Measurements from ENCODE around the gene ACOT4.

Gene ACOT4

DNA sequence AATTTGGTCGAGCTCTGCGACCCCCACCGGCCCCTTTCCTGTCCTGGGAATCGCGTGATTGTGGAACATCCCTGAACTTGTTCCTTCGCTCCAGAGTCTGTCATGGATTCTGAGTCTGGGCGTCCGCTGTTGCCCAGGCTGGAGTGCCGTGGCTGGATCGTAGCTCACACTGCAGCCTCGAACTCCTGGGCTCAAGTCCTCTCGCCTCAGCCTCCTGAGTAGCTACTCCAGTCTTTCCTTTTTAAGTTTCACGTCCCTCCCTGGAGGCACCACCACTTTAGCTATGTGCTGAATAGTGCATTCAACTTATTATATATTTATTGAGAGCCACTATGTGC is 21.3 kb downstream of the ACOT4 start:
- Histone ChIP-seq H3K9ac (ENCODE audit: low read length) (peak overlapping the region; percentile 83), H3K36me3 (ENCODE audit: control insufficient read depth, insufficient read depth, low read length, severe bottlenecking) (no peaks in the 10 kb centered on the region), H3K4me3 (ENCODE audit: low read length) (peak overlapping the region; percentile 85), H3K9me3 (ENCODE audit: control insufficient read depth, low read length) (no peaks in the 10 kb centered on the region), H3K27me3 (replicated peaks; ENCODE audit: control insufficient read depth, insufficient read depth, low read length) (no peaks in the 10 kb centered on the region), H3K4me1 (ENCODE audit: control insufficient read depth, insufficient read depth, low read length) (peaks cover 9% of the 10 kb centered on the region)
- no peak for DNase-seq (ENCODE audit: low read depth)

DNA sequence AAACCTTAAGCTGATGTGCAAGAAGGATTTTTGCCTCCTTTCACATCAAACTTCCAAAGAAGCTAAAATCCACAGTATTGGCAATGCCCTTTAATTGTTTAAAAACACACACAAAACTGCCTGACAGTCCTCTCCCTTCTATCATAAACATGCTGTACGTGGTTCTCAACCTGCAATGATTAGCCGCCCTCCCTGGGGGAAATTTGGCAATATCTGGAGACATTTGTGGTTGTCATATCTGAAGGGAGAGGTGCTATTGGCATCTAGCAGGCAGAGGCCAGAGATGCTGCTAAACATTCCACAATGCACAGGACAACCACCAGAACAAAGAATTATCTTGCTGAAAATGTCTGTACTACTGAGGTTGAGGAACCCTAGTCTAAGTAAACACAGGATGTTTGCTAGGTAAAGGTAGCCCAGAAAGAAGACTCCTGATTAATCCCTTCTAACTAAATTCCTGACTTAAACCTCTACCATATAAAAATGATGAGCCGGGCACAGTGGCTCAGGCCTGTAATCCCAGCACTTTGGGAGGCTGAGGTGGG is 21.8 kb downstream of the ACOT4 start:
- peaks cover 9% of the 10 kb centered on the region for H3K4me1 ChIP-seq (ENCODE audit: control insufficient read depth, insufficient read depth, low read length)
- no peaks in the 10 kb centered on the region for H3K36me3 ChIP-seq (ENCODE audit: control insufficient read depth, insufficient read depth, low read length, severe bottlenecking)
- H3K9ac ChIP-seq (ENCODE audit: low read length) = peak overlapping the region; percentile 83
- H3K27me3 ChIP-seq (replicated peaks; ENCODE audit: control insufficient read depth, insufficient read depth, low read length) = no peaks in the 10 kb centered on the region
- no peaks in the 10 kb centered on the region for H3K9me3 ChIP-seq (ENCODE audit: control insufficient read depth, low read length)
- peak overlapping the region; percentile 85 for H3K4me3 ChIP-seq (ENCODE audit: low read length)
- no peak for DNase-seq (ENCODE audit: low read depth)

DNA sequence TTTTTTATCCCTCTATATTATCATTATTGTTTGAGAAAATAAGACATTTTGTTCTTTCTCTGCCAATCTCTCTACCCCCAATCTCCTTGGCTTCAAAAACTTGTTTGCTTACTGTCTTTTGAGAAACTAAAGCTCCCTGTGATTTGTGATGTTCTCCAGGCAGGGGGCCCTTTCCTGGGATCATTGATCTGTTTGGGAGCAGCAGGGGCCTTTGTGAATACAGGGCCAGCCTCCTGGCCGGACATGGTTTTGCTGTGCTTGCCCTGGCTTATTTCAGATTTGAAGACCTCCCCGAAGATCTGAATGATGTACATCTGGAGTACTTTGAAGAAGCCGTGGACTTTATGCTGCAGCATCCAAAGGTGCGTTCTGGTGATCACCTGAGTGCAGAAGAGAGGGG is 25.2 kb downstream of the ACOT4 start:
- Histone ChIP-seq H3K9me3 (ENCODE audit: control insufficient read depth, low read length) (no peaks in the 10 kb centered on the region), H3K4me1 (ENCODE audit: control insufficient read depth, insufficient read depth, low read length) (peaks cover 12% of the 10 kb centered on the region), H3K4me3 (ENCODE audit: low read length) (no peak overlapping the region), H3K36me3 (ENCODE audit: control insufficient read depth, insufficient read depth, low read length, severe bottlenecking) (no peaks in the 10 kb centered on the region), H3K27me3 (replicated peaks; ENCODE audit: control insufficient read depth, insufficient read depth, low read length) (no peaks in the 10 kb centered on the region), H3K9ac (ENCODE audit: low read length) (no peak overlapping the region)
- no peak for DNase-seq (ENCODE audit: low read depth)

DNA sequence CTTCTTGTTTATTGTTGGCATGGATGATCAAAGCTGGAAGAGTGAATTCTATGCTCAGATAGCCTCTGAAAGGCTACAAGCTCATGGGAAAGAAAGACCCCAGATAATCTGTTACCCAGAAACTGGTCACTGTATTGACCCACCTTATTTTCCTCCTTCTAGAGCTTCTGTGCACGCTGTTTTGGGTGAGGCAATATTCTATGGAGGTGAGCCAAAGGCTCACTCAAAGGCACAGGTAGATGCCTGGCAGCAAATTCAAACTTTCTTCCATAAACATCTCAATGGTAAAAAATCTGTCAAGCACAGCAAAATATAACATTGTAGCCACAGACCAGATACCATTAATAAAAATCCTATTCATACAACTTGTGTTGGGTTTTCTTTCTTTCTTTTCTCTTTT is 27.9 kb downstream of the ACOT4 start:
- Histone ChIP-seq H3K27me3 (replicated peaks; ENCODE audit: control insufficient read depth, insufficient read depth, low read length) (no peaks in the 10 kb centered on the region), H3K36me3 (ENCODE audit: control insufficient read depth, insufficient read depth, low read length, severe bottlenecking) (no peaks in the 10 kb centered on the region), H3K4me3 (ENCODE audit: low read length) (no peak overlapping the region), H3K9me3 (ENCODE audit: control insufficient read depth, low read length) (no peaks in the 10 kb centered on the region), H3K9ac (ENCODE audit: low read length) (no peak overlapping the region), H3K4me1 (ENCODE audit: control insufficient read depth, insufficient read depth, low read length) (peaks cover 6% of the 10 kb centered on the region)
- no peak for DNase-seq (ENCODE audit: low read depth)

DNA sequence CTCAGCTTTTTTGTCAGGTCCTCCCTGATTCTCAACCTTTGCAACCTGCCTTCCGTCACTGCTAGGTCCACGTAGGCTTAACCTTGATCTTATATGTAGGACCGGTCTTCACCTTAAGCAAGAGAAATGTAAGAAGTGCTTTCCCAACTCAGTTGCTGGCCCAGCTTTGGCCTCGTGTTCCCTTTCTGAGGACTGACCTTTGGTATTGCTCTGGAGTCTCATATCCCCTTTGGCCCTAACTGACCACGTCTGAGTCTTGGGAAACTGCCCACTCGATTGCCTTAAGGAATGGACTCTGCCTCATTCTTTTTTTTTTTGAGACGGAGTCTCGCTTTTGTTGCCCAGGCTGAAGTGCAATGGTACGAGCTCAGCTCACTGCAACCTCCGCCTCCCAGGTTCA is 28.6 kb downstream of the ACOT4 start:
- H3K27me3 ChIP-seq (replicated peaks; ENCODE audit: control insufficient read depth, insufficient read depth, low read length) = no peaks in the 10 kb centered on the region
- DNase-seq (ENCODE audit: low read depth) = no peak

DNA sequence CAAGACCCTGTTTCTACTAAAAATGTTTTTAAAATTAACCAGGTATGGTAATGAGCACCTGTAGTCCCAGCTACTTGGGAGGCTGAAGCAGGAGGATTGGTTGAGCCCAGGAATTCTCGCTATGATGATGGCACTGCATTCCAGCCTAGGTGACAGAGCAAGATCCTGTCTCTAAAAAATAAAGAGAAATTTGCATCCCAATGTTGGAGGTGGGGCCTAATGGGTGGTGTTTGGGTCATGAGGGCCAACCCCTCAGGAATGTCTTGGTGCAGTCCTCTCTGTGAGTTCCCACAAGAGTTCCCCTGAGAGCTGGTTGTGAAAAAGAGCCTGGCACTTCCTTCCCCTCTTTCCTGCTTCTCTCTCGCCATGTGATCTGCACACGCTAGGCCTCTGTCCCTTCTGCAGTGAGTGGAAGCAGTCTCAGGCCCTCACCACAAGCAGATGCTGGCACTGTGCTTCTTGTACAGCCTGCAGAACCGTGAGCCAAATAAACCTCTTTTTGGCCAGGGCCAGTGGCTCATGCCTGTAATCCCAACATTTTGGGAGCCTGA is 31.9 kb downstream of the ACOT4 start:
- Histone ChIP-seq H3K4me3 (ENCODE audit: low read length) (no peak overlapping the region), H3K4me1 (ENCODE audit: control insufficient read depth, insufficient read depth, low read length) (peaks cover 6% of the 10 kb centered on the region), H3K9me3 (ENCODE audit: control insufficient read depth, low read length) (no peaks in the 10 kb centered on the region), H3K27me3 (replicated peaks; ENCODE audit: control insufficient read depth, insufficient read depth, low read length) (no peaks in the 10 kb centered on the region), H3K36me3 (ENCODE audit: control insufficient read depth, insufficient read depth, low read length, severe bottlenecking) (no peaks in the 10 kb centered on the region), H3K9ac (ENCODE audit: low read length) (no peak overlapping the region)
- no peak for DNase-seq (ENCODE audit: low read depth)

More for the DNA sequence above, 28.6 kb downstream of the ACOT4 start:
- no peaks in the 10 kb centered on the region for H3K9me3 ChIP-seq (ENCODE audit: control insufficient read depth, low read length)
- H3K4me1 ChIP-seq (ENCODE audit: control insufficient read depth, insufficient read depth, low read length) = peaks cover 6% of the 10 kb centered on the region
- H3K36me3 ChIP-seq (ENCODE audit: control insufficient read depth, insufficient read depth, low read length, severe bottlenecking) = no peaks in the 10 kb centered on the region
- H3K9ac ChIP-seq (ENCODE audit: low read length) = no peak overlapping the region
- H3K4me3 ChIP-seq (ENCODE audit: low read length) = no peak overlapping the region

DNA sequence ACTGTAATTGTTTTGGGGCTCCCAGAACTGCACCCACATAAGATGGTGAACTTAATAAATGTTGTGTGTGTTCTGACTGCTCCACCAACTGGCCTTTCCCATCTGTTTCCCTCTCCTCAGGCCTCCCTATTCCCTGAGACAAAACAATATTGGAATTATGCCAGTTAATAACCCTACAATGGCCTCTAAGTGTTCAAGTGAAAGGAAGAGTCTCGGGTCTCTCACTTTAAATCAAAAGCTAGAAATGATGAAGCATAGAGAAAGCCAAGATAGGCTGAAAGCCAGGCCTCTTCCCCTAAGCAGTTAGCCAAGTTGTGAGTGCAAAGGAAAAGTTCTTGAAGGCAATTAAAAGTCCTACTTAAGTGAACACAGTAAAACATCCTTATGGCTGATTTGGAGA is 34.0 kb downstream of the ACOT4 start:
- H3K27me3 ChIP-seq (replicated peaks; ENCODE audit: control insufficient read depth, insufficient read depth, low read length) = no peaks in the 10 kb centered on the region
- H3K36me3 ChIP-seq (ENCODE audit: control insufficient read depth, insufficient read depth, low read length, severe bottlenecking) = no peaks in the 10 kb centered on the region
- H3K9ac ChIP-seq (ENCODE audit: low read length) = no peak overlapping the region
- no peak for DNase-seq (ENCODE audit: low read depth)
- H3K4me1 ChIP-seq (ENCODE audit: control insufficient read depth, insufficient read depth, low read length) = no peaks in the 10 kb centered on the region
- no peak overlapping the region for H3K4me3 ChIP-seq (ENCODE audit: low read length)
- no peaks in the 10 kb centered on the region for H3K9me3 ChIP-seq (ENCODE audit: control insufficient read depth, low read length)

DNA sequence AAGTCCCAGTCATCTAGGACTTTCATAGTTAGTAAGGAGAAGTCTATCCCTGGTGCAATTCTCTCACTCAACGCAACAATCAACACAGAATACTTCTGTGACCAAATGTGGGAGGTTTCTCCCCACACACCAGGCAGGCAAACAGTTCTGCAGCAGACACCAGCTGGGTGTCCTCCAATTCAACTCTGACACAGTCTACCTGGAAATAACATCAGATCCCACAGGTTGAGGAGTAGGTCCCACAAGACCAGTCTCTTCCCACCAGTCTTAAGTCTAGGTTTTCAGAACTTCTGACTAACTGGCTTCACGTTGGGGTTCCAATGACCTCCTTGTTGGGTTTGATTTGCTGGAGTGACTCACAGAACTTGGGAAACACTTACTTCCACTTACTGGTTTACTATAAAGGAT is 35.5 kb downstream of the ACOT4 start:
- Histone ChIP-seq H3K36me3 (ENCODE audit: control insufficient read depth, insufficient read depth, low read length, severe bottlenecking) (no peaks in the 10 kb centered on the region), H3K9ac (ENCODE audit: low read length) (no peak overlapping the region), H3K4me1 (ENCODE audit: control insufficient read depth, insufficient read depth, low read length) (no peaks in the 10 kb centered on the region), H3K27me3 (replicated peaks; ENCODE audit: control insufficient read depth, insufficient read depth, low read length) (no peaks in the 10 kb centered on the region), H3K4me3 (ENCODE audit: low read length) (no peak overlapping the region), H3K9me3 (ENCODE audit: control insufficient read depth, low read length) (no peaks in the 10 kb centered on the region)
- DNase-seq (ENCODE audit: low read depth) = no peak

DNA sequence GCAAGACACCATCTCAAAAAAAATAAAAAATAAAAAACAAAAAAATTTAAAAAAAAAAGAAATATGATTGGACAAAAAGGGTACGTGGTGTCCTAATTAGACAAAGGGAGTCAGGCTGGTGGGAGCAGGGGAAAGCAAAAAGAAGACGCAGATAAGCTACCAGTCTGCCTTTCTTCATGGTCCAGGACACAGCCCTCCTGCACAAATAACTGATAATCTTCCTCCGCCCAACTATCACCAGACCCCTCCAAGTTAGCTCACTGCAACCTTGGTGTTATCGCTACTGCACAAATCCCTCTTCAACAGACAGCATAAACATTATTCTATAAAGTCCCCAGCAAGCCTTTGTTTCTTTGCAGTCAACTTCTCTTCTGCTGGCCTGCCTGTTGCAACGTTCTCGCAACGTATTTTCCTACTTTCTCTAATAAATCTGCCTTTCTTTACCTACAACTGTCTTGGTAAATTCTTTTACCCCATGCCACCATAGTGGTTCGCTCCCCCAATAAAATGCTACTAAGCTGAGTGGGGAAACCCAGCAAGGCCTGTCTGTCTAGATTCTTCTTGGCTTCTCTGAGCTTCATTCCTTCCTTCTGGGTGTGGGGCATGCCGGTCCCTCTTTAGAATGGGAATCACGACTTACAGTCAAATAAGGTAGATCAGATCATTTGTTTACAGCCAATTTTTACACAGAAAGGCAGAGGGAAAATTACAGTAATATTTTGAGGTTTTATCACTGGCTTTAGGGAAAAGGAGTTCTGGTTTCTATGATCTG is 38.5 kb downstream of the ACOT4 start:
- H3K9ac ChIP-seq (ENCODE audit: low read length) = no peak overlapping the region
- H3K4me1 ChIP-seq (ENCODE audit: control insufficient read depth, insufficient read depth, low read length) = peaks cover 8% of the 10 kb centered on the region
- no peaks in the 10 kb centered on the region for H3K9me3 ChIP-seq (ENCODE audit: control insufficient read depth, low read length)
- no peak for DNase-seq (ENCODE audit: low read depth)
- no peak overlapping the region for H3K4me3 ChIP-seq (ENCODE audit: low read length)
- no peaks in the 10 kb centered on the region for H3K36me3 ChIP-seq (ENCODE audit: control insufficient read depth, insufficient read depth, low read length, severe bottlenecking)
- H3K27me3 ChIP-seq (replicated peaks; ENCODE audit: control insufficient read depth, insufficient read depth, low read length) = no peaks in the 10 kb centered on the region

DNA sequence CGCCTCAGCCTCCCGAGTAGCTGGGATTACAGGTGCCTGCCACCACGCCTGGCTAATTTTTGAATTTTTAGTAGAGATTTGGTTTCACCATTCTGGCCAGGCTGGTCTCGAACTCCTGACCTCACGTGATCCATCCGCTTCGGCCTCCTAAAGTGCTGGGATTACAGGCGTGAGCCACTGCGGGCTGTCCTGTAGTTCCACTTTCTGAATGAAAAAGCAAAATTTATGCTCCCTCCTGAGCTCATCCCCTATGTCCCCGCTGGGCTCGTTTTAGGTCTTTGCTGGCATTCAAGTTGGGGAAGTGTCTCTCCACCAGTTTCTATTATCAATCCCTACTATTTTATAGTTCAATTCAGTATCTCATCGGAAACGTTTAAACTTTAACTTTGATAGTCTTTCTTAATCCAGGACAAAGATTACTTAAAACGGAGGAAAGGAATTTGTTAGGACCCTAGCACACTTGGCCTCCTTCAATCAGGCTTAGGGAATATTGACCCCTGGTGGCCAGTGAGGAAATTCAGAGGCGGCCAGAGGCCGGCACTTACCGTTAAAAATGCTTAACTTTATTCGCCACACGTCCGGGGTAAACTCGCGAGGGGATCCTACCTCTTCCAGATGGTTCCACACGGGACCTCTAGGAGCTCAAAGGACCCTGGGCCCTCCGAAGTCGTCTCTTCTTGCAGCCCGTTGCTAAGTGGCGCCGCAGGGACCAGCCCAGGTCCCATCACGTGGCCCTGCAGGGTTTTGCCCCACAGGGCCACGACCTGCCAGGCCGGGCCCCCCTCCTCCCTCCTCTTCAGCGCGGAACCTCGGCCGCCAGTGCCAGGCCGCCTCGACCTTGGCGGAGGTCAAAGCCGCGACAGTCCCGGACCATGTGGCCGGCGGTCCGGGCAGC is 41.7 kb downstream of the ACOT4 start:
- Histone ChIP-seq H3K36me3 (ENCODE audit: control insufficient read depth, insufficient read depth, low read length, severe bottlenecking) (no peaks in the 10 kb centered on the region), H3K9me3 (ENCODE audit: control insufficient read depth, low read length) (no peaks in the 10 kb centered on the region), H3K4me1 (ENCODE audit: control insufficient read depth, insufficient read depth, low read length) (peaks cover 8% of the 10 kb centered on the region), H3K9ac (ENCODE audit: low read length) (peak overlapping the region; percentile 84), H3K27me3 (replicated peaks; ENCODE audit: control insufficient read depth, insufficient read depth, low read length) (no peaks in the 10 kb centered on the region), H3K4me3 (ENCODE audit: low read length) (peak overlapping the region; percentile 77)
- peak; percentile 87 for DNase-seq (ENCODE audit: low read depth)

Data from adipocyte (in vitro differentiated cells).